GM21723 (cell line): ENCODE results near the gene IRGQ.

Experiments
- ATAC-seq: cut with Tn5 transposase; IDR thresholded peaks from one replicate; pipeline ENCODE4 v1.9.1; 2021; ENCODE audit warnings: mild to moderate bottlenecking, moderate library complexity; ENCODE audit not compliant: unreplicated experiment

Gene IRGQ

GRCh38 chr19:43545276-43545675 is 50.7 kb downstream of the IRGQ start:
- no peak for ATAC-seq

- ATAC-seq = no peak
Observed at GRCh38 chr19:43544077-43544476, 51.9 kb downstream of the IRGQ start.

- ATAC-seq = no peak
Observed at GRCh38 chr19:43541920-43542650, 53.8 kb downstream of the IRGQ start.

GRCh38 chr19:43540381-43540780 is 55.6 kb downstream of the IRGQ start:
- ATAC-seq = no peak

- ATAC-seq = no peak
Observed at GRCh38 chr19:43538922-43539321, 57.0 kb downstream of the IRGQ start.

GRCh38 chr19:43534816-43535761 is 60.8 kb downstream of the IRGQ start:
- ATAC-seq = no peak
